ENCODE results near the gene CACNA1B.
"Not testable (repeated sequence)": the region's sequence is repeated elsewhere in the genome, so short reads cannot be mapped to it uniquely, and the experiment has no call there.

The CACNA1B gene

DNA sequence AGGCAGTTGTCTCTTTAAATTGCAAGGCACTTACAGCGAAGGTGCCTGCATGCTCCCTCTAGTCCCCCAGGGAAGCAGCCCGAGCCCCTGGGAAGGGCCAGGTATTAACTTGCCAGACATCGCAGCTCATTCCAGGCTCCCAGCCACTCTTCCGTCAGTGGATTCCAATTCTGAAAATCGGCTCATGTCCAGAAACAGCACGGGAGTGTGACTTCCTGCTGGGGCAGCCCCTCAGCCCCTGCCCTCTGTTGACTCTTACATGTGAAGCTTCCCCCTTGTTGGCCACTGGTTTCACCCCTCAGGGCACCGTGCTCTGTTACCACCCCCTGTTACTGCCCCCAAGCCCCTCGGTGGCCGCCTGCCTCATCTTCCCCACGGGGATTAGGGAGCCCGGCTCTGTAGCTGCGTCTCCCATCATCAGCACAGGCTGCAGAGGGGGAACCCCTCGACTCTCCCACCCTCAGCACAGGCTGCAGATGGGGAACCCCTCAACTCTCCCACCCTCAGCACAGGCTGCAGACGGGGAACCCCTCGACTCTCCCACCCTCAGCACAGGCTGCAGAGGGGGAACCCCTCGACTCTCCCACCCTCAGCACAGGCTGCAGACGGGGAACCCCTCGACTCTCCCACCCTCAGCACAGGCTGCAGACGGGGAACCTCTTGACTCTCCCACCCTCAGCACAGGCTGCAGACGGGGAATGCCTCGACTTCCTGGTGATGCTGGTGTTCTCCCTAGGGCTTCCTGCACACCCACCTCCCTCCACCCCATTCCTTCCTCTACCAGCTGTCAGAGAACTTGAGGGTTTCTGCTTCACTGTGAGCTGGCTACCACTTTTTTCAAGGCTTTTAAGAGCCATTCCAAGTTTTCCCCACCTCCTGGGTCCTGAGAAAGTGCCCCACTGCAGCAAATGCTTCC lies 11.1 kb upstream of the CACNA1B start:
- no peak for DNase-seq (ENCODE audit: low read depth)

DNA sequence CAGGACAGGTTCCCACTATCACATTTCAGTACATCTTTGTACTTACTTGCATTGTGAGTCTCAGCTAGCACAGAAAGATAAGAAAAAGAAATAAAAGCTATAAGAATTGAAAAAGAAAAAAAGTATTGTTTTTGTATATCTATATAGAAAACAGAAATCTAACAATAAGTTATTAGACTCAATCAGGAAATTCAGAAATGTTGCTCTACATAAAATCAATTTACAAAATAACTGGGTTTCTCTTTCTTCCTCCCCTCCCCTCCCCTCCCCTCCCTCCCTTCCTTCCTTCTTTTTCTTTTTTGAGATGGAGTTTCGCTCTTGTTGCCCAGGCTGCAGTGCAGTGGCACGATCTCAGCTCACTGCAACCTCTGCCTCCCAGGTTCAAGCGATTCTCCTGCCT lies 7.2 kb upstream of the CACNA1B start:
- no peak for DNase-seq (ENCODE audit: low read depth)

DNA sequence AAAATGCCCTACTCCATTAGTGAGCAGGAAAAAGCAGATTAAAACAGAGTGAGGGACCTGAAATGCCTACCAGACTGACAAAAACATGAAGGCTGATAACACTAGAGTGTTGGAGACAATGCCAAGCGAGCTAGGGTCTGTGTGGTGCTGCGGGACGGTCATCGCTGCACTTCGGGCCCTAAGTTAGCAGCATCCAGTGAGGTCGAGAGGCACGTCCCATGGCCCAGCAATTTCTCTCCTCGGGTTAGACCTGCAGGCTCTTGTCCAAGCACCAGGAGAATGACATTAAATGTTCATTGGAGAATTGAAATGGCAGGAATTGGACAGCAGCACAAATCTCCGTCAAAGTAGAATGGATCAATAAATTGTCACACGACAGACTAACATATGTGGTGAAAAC lies 5.3 kb upstream of the CACNA1B start:
- no peak for DNase-seq (ENCODE audit: low read depth)

DNA sequence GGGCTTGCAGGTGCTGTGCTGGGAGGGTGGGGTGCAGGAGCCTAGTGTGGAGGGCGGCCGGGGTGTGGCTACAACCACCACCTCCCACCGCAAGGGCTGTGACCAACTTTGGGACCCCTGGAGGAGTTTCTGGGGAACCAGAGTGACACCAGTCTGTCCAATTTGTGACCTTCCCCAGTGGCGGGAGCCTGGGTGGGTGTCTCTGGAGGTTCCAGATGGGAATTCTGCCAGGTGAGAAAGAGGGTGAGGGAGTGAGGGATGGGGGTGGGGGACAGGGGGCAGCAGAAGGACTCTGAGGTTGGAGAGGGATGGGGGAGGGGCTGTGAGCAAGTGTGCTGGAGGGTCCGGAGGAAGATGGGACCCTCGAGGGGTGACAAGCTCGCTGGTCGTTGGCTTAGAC lies 4.2 kb upstream of the CACNA1B start:
- DNase-seq (ENCODE audit: low read depth): no peak

DNA sequence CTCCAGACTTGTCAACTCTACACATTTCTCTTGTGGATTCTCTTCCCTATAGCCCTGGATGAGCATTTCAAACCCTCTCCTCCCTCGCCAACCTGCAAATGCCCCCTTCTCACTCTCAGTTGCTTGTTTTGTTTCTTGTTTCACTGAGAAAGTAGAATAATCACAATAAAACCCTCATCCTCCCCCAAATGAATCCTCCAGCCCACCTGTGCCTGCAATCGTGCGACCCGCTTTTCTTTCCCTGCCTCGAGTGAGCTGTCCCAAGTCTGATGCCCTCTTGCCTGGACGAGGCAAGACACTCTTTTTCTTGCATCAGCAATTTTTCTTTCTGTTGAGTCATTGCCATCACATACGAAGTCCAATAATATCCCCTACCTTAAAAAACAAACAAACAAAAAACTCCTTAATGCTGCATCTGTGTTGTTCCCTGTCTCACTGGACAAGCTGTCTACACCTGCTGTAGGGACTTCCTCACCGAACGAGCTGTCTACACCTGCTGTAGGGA lies 3.7 kb upstream of the CACNA1B start:
- DNase-seq (ENCODE audit: low read depth): no peak

DNA sequence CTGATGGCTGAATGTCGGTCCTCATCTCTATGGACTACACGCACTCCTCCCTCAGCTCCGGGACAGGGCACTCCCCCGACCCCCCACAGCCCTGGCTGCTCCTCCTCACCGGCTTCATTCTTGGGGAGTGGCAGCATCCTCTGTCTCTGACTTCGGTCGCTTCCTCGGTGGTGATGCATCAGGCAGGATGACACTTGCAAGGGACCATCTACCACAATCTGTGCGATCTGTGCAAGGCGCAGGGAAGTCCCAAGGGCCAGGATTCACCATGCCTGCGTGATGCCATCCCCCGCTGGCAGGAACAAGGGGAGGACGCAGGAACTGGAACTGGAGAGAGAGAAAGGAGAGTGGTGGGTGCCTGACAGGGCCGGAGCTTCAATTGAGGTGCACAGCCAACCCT lies 2.2 kb upstream of the CACNA1B start:
- DNase-seq (ENCODE audit: low read depth): no peak

DNA sequence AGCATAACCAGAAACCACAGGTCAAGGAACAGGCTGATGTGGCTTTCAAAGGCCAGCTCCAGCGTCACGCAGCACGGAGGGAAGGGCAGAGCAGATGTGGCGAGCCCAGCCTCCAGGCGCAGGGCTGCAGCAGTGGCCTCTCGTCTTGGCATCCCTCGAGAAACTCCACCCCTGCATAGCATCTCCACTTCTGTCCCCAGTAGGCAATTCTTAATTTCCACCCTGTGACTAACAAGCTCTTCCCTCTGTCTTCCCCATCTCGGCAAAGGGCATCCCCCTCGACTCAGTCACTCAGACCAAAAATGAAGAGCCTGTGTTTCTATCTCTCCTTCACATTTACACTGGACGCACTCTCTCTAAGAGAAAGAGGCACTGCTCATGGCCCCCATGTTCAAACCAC lies 1.7 kb upstream of the CACNA1B start:
- no peak for DNase-seq (ENCODE audit: low read depth)

DNA sequence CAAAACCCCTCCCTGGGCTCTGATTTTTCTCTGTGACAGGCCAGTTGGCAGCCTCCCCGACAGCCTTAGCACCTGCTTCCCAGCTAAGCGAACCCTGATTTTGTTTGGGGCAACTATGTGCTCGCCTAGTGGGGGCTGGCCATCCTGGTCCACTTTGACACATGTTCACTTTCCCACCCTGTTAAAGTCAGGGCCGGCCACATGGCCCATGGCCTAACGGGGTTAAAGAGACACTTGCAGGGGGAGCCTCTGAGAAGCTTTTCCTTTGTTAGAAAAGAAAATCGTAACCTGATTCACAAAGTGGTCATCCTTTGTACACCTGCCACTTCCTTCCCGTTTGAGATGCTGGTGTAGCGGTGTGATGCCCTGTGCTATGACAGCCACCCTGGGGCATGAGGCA lies 1.3 kb upstream of the CACNA1B start:
- no peak for DNase-seq (ENCODE audit: low read depth)

DNA sequence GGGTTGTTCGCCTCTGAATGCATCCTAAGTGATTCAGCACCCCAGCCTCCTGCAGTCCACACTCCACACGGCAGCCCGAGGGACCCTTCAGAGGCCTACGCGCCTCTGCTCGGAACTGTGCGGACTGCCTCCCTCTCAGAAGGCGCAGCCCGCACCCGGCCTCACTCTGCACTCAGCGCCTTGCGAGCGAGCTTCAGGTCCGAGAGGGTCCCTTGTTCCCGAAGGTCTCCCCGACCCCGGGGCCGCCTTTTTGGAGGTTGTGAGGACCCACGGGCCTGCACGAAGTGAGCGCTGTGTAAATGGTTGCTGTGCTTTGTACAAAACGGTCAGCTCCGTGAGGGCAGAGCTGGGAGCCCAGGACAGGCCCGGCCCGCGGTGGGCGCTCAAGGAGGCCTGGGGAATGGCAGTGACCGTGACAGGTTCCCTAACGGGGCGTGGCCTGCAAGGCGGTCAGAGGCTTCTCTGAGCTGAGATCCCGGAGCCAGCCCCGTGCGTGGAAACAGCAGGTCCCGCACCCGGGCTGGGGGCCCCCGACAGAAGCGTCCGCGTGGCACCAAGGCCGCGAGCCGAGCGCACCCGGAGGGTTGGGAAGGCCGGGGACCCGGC lies 698 bp upstream of the CACNA1B start:
- DNase-seq (ENCODE audit: low read depth): no peak

DNA sequence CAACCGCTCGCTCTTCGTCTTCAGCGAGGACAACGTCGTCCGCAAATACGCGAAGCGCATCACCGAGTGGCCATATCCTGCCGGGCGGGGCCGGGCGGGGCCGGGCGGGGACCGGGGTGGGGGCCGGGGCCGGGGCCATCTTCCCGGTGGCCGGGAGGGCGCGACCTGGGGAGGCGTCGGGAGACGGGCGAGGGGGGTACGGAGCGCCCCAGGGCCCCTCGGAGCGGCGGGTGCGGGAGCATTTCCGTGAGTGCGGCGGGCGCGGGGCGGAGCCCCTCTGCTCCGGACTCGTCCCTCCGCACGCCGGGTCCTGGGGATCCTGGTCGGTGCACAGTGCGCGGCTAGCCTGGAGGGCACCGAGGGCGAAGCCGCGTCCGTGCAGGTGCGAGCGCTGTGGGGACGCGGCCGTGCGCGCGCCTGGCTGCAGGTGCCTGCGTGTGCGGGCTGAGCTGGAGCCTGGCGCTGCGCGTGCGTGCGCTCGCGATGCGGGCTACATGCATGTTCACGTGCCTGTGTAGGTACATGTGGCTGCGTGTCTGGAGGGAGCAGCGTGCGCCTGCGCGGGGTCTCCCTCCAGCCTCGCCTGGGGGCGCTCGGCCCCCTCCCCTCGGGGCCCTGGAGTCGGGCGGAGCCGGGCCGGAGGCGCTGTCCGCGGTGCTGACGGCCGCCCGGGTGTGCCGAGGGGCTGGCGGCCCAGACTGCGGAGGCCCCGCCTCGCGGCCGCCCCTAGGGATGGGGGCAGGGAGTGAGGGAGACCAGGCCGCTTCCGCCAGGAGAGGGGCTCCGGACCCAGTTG lies 762 bp downstream of the CACNA1B start:
- no peak for DNase-seq (ENCODE audit: low read depth)

DNA sequence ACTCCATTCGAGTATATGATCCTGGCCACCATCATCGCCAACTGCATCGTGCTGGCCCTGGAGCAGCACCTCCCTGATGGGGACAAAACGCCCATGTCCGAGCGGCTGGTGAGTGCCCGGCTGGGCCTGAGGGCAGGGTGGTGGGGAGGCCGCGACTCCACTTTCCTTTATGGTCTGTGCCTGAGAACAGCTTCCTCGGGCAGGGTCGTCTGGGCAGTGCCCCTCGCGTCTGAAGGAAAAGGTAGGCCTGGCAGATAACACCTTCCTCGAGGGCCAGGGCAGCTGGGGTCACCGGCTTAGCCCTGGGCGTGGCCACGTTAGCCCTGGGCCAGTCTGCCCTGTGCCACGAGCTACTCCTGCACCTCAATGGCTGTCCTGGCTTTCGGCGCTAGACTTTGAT lies 1.5 kb downstream of the CACNA1B start:
- DNase-seq (ENCODE audit: low read depth): no peak

DNA sequence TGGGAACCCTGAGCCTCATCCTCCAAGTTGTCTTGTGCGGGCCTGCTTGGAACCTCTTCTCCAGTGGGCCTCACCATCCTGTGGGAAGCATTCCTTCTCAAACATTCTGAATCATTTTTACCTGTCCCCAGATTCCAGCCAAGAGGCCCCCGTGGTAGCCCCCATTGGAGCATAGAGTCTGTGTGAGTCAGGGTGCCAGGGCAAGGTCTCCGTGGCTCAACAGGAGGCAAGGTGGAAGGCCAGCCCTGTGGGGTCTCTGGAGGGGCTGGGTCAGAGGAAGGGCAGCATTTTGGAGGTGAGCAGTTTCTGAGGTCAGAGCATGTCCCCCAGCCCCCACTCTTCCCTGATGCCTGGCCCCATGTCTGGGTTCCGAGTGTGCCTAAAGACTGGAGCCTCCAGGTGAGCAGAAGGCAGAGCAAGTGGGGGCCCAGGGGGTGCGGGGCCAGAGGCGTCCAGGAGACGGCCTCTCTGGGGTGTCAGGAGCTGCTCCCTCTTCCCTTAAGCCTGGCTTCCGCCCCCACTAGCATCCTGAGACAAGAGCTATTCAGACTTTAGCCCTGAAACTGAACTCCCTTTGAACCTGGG lies 2.1 kb downstream of the CACNA1B start:
- DNase-seq (ENCODE audit: low read depth): no peak

DNA sequence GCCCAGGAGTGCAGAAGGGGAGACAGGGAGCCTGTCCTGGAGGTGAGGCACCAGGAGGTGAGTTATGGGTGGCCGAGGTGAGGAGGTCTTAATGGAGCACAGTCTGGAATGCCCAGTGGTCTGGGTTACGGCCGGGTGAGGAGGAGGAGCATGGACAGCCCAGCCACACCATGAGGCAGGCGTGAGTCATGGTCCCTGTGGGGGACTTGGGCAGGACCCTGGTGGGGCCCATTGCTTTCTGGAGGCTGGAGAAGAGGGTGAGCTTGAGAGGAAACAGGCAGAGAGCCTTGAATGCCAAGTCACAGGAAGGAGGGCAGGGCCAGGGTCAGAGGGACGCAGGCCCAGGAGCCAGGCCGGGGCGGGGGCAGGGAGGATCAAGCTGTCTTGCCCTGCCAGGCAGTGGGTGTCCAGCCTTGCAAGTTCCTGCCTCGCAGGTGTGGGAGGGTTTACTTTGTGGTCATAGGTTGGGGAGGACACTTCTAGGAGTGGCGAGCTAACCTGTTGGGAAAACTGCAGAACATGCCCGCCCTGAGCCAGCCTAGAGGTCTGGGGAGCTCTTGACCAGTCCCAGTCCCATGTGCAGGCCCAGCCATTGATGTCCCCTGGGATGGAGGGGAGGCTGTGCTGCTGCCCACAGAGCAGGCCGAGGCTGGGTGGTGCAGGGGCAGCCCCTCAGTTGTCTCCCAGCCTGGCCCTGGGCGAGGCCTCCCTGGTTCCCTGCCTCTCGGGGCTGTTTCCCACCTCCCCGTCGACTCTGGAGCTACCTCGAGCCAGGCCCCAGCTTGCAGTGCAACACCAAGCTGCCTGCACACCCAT lies 2.8 kb downstream of the CACNA1B start:
- no peak for DNase-seq (ENCODE audit: low read depth)

DNA sequence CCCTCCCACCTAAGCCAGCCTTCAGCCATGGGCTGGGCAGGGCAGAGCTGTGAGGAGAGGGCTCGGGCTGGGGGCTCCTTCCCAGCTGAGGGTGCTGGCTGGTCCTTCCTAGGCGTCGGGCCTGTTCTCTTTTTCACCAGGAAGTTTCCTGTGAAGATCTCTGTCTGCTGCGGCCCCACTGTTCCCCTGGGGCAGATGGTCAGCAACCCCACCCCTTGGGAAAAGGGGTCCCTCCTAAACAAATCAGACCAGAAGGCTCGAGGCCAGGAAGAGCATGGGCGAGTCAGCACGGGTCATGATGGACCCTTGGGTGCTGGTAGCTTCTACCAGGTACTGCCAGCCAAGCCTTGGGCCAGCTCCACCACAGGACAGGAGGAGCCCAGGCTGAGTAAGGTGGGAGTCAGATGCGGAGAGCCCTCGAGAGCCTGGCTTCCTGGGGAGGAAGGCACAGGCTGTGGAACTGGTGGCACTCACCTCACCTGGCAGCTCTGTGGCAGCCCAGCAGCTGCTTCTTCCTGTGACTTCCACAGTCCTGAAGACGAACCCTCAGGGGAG lies 3.5 kb downstream of the CACNA1B start:
- DNase-seq (ENCODE audit: low read depth): no peak

DNA sequence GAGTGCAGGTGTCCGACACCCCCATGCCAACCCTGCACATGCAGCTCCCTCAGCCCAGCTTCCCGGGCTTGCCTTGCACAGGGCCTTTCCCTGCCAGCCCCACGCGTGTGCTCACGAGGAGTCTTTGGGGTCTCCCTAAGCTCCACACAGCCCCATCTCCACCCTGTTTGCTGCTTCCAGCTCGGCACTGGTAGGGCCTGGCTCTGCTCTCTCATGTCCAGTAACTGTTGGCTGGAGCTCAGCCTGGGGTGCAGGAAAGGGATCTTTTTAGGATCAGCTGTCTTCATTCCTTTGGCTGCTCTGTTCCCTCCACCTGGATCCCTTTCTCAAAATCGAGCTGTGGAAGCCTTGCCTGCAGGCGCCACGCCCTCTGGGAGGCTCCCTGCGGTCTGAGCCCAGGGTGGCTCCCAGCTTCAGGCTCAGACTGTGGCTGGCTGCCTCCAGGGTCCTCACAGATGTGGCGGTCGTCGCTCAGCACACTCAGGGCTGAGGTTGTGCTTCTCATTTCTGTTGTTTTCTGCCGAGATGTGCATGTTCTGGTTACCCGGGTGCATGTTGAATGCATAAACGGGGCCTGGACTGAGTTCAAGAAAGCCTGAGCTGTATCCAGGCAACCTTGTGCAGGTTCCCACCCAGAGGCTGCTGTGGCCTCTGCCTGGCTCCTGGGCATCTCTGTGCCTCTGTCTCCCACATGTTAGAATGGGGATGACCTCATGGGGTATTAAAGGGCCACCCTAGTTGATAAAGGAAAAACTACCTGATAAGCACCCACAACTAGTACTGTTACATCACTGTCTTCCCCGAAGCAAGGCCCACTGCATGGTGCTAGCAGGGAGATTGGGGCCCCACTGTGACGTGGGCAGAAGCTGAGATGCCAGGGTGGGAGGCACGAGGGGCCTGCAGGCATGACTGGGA lies 4.3 kb downstream of the CACNA1B start:
- DNase-seq (ENCODE audit: low read depth): no peak

DNA sequence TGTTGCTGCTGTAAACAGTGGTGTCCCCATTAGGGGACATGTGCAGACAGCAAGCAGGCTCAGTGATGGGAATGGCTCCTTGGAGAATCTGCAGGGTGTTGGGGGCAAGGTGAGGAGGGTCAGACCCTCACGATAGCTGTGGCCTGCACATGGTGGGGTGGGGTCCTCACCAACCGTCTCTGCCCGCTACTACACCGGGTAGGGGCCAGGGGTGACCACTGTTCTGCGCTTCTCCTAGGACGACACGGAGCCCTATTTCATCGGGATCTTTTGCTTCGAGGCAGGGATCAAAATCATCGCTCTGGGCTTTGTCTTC lies 4.9 kb downstream of the CACNA1B start:
- DNase-seq (ENCODE audit: low read depth): no peak

DNA sequence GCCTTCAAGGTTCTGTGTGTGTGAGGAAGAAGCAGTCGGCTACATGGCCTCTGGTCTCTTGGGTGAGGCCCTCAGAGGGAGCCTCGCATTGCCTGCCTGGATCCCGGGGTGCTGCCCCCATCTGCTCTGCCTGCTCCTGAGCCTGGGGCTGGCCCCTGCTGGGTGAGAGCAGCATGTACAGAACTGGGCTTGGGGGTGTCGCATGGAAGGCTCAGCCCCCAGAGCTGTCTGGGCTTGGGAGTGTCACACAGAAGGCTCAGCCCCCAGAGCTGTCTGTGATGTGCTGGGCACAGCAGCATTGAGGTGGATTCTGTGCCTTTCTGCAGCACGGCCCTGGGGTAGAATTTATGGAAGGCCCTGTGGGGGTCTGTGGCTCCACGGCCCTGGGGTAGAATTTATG lies 6.4 kb downstream of the CACNA1B start:
- DNase-seq (ENCODE audit: low read depth): not testable (repeated sequence)

DNA sequence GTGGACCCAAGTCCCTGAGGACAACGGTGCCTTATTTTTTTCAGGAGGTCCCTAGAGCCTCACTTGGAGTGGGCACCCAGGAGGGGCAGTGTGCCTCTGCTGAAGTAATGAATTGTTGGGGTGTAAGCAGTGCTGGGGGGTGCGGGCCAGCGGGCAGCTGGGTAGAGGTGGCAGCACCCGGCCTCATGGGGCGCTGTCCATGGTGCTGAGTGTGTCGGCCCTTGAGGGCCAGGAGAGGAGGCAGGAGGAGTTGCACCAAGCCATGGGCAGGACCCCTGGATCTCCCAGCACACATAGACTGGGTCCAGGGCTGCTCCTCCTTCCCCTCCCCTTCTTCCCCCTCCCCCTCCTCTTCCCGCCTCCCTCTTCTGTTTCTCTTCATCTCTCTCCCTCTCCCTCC lies 7.0 kb downstream of the CACNA1B start:
- not testable (repeated sequence) for DNase-seq (ENCODE audit: low read depth)

DNA sequence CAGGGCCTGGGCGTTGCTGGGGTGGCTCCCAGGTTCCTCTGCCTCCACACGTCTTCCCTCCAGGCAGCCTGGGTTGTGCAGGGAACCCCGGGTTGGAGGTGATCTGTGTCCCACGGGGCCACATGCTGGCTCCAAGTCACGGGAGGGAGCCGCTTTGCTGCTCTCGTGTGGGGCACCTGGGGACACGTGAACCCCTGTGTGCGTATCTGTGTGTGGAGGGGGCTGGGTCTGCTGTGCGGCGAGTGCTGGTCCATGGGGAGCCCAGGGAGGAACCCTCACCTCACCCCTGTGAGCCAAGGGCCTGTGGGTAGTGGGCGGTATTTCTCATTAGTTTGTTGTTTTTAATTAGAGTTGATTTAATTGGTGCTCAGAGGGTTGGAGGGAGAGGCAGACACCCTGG lies 7.5 kb downstream of the CACNA1B start:
- DNase-seq (ENCODE audit: low read depth): not testable (repeated sequence)

DNA sequence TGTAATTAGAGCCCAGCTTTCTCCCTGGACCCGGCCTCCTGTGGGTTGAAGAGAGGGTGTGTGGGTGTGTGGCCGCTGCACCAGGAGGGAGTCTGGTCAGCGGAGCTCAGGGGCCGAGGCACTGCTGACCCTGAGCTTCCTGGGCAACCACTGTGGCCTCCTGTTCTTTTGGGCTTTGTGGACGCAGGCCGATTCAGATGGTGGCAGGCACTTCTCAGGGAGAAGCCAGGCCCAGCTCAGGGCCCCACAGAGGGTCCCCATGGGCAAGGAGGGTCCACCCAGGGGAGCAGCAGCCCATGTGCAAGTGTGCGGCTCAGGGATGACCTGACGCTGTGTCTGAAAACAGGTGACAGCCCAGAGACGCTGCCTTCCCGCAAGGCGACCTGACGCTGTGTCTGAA lies 11.0 kb downstream of the CACNA1B start:
- not testable (repeated sequence) for DNase-seq (ENCODE audit: low read depth)

All from activated T-cell treated with anti-CD3 and anti-CD28 coated beads for 1 hour (primary cell).